OCI-LY3 (cell line): ENCODE measurements around the gene EBNA1BP2.

Experiments used
- CTCF ChIP-seq: fragments of 200-600, 300-600 bp; sonication (generic); IDR thresholded peaks from 2 replicates; pipeline ENCODE4 v1.5.1; 2014; ENCODE audit warnings: antibody characterized with exemption, low read length, low read depth
- EZH2phosphoT487 ChIP-seq: fragments of 200-600 bp; shearing (Covaris generic); IDR thresholded peaks from 2 replicates; pipeline ENCODE4 v1.6.1; 2018; ENCODE audit warnings: antibody characterized with exemption, mixed run types, low read depth

GRCh38 chr1:43205671-43206070, 33.6 kb upstream of the EBNA1BP2 start:
- TF ChIP-seq CTCF: no peak
- no peak for TF ChIP-seq EZH2phosphoT487
